ENCODE results near the gene BEND6. TPM values are rescaled to one million over a fixed set of nuclear protein-coding genes. Genes with fewer than 3 reads are reported as not detected.

The BEND6 gene
- total RNA-seq, 4 donors from 2014 or later = not detected

GRCh38 chr6:56984361-56984760, 29.5 kb downstream of the BEND6 start:
- H3K27me3 ChIP-seq = no peaks in the 10 kb centered on the region
- WGBS = 75% methylated on average over 5 of the region's 5 CpGs
- no peak for DNase-seq (ENCODE audit: low spot score in 2 of 2)
- no peaks in the 10 kb centered on the region for H3K4me1 ChIP-seq
- no peak overlapping the region for H3K4me3 ChIP-seq
- no peak overlapping the region for H3K27ac ChIP-seq
- H3K36me3 ChIP-seq = no peaks in the 10 kb centered on the region
- H3K9me3 ChIP-seq = no peaks in the 10 kb centered on the region
- TF ChIP-seq POLR2AphosphoS5 (IDR thresholded peaks at IDR 0.05) (no peak), POLR2A (IDR thresholded peaks at IDR 0.05) (no peak), CTCF (IDR thresholded peaks at IDR 0.05) (no peak)

GRCh38 chr6:56984884-56985283, 30.0 kb downstream of the BEND6 start:
- Histone ChIP-seq H3K4me3 (no peak overlapping the region), H3K27me3 (no peaks in the 10 kb centered on the region), H3K27ac (no peak overlapping the region), H3K36me3 (no peaks in the 10 kb centered on the region), H3K4me1 (no peaks in the 10 kb centered on the region), H3K9me3 (no peaks in the 10 kb centered on the region)
- WGBS = 93% methylated on average over 2 of the region's 2 CpGs
- TF ChIP-seq EP300 (IDR thresholded peaks at IDR 0.05) (no peak), POLR2AphosphoS5 (IDR thresholded peaks at IDR 0.05) (no peak), POLR2A (IDR thresholded peaks at IDR 0.05) (no peak), CTCF (IDR thresholded peaks at IDR 0.05) (no peak)
- no peak for DNase-seq (ENCODE audit: low spot score in 2 of 2)

GRCh38 chr6:56986611-56987010, 31.7 kb downstream of the BEND6 start:
- Histone ChIP-seq H3K27ac (no peak overlapping the region), H3K4me3 (no peak overlapping the region), H3K36me3 (no peaks in the 10 kb centered on the region), H3K4me1 (no peaks in the 10 kb centered on the region), H3K9me3 (no peaks in the 10 kb centered on the region), H3K27me3 (no peaks in the 10 kb centered on the region)
- no peak for TF ChIP-seq POLR2A (IDR thresholded peaks at IDR 0.05)
- no peak for TF ChIP-seq CTCF (IDR thresholded peaks at IDR 0.05)
- no peak for TF ChIP-seq POLR2AphosphoS5 (IDR thresholded peaks at IDR 0.05)
- no peak for TF ChIP-seq EP300 (IDR thresholded peaks at IDR 0.05)
- DNase-seq (ENCODE audit: low spot score in 2 of 2) = no peak
- WGBS = 43% methylated on average over 1 of the region's 1 CpG

- no peak overlapping the region for H3K4me3 ChIP-seq
- no peak for DNase-seq (ENCODE audit: low spot score in 2 of 2)
- H3K27ac ChIP-seq = no peak overlapping the region
- peaks cover 3% of the 10 kb centered on the region for H3K27me3 ChIP-seq
- no peaks in the 10 kb centered on the region for H3K9me3 ChIP-seq
- 87% methylated on average over 10 of the region's 10 CpGs for WGBS
- no peaks in the 10 kb centered on the region for H3K4me1 ChIP-seq
- no peaks in the 10 kb centered on the region for H3K36me3 ChIP-seq
- no peak for TF ChIP-seq POLR2AphosphoS5 (IDR thresholded peaks at IDR 0.05)
- TF ChIP-seq CTCF (IDR thresholded peaks at IDR 0.05) = no peak
- no peak for TF ChIP-seq POLR2A (IDR thresholded peaks at IDR 0.05)
- TF ChIP-seq EP300 (IDR thresholded peaks at IDR 0.05) = no peak
These were observed 33.2 kb downstream of the BEND6 start for GRCh38 chr6:56988145-56988544.

- no peak overlapping the region for H3K4me3 ChIP-seq
- no peak overlapping the region for H3K27ac ChIP-seq
- no peak for DNase-seq (ENCODE audit: low spot score in 2 of 2)
- no peaks in the 10 kb centered on the region for H3K9me3 ChIP-seq
- no peaks in the 10 kb centered on the region for H3K36me3 ChIP-seq
- WGBS = 81% methylated on average over 2 of the region's 2 CpGs
- H3K4me1 ChIP-seq = no peaks in the 10 kb centered on the region
- peaks cover 3% of the 10 kb centered on the region for H3K27me3 ChIP-seq
- TF ChIP-seq CTCF (IDR thresholded peaks at IDR 0.05) (no peak), POLR2A (IDR thresholded peaks at IDR 0.05) (no peak), POLR2AphosphoS5 (IDR thresholded peaks at IDR 0.05) (no peak), EP300 (IDR thresholded peaks at IDR 0.05) (no peak)
These were observed 37.1 kb downstream of the BEND6 start for GRCh38 chr6:56992036-56992435.
